NCI-H1694 (cell line): ENCODE results near the gene SIRPA.

ENCODE experiments used
- DNase-seq: peaks from one replicate; lab custom pipeline; 2025; lab: John Stamatoyannopoulos, UW

SIRPA gene

DNA sequence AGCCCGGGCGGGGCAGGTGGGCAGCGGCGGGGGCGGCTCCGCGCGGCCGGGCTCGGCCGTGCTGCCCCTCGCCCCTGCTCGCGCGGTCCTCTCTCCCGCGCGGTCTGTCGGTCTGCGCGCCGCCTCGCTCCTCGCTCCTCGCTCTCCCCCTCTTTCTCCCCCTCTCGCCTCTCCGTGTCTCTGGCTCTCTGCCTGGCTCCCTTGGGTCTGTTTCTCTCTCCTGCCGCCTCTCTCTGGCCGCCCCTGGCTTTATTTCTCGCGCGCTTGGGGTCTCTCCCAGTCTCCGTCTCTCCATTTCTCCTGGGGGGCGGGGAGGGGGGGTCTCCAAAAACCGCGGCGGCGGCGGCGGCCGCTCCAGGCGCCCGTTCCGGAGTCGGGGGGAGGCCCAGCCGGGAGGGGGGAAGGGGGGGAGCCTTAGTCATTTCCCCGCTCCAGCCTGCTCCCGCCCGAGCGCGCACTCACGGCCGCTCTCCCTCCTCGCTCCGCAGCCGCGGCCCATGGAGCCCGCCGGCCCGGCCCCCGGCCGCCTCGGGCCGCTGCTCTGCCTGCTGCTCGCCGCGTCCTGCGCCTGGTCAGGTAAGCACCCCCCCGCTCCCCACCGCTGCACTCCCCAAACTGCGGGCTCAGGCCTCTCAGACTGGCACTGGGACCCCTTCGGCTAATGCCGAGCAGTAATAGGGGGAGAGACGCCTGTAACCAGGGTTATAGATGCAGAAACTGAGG lies at the start of gene SIRPA:
Gene SIRPA, plus strand, starts transcription at position 457 of the 723 bp plus-strand sequence. Its CDS starts 41 bp downstream, at position 498.
- no peak for DNase-seq

DNA sequence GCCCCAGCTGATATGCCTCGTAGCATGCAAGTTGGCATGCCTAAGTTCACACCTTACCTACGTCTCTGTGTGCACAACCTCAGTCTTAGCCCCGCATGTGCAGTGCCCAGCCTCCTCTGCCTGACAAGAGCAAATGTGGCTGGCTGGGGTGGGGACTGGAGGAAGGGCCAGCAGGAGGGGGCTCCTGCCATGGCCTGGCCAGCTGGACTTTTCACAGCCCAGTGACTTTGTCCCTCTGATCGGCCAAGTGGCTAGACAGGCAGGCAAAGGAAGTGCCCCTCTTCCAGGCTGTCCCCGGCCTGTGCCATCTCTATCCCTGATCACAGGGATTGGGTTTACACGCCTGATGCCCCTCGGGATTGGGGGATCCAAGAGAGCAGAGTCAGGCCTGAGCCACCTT lies 49.5 kb upstream of the SIRPA start:
- DNase-seq, result no peak

DNA sequence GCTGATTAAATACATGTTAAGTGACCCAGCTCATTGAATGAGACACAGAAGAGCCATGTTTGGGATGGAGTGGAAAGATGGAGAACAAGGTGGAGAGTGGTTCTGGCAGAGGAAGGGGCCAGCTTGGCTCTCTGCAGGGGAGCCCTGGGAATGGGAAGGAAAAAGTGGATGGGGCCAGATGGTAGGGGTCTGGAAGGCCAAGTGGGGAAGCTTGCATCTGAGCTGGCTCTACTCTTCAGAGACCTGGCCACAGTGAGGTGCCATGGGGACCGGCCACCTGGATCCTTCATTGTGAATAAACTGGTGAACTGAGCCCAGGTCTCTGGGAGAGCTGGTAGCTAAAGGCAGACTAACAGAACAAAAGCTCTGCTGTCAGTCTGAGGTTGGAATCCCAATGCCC lies 48.9 kb upstream of the SIRPA start:
- DNase-seq, result no peak

DNA sequence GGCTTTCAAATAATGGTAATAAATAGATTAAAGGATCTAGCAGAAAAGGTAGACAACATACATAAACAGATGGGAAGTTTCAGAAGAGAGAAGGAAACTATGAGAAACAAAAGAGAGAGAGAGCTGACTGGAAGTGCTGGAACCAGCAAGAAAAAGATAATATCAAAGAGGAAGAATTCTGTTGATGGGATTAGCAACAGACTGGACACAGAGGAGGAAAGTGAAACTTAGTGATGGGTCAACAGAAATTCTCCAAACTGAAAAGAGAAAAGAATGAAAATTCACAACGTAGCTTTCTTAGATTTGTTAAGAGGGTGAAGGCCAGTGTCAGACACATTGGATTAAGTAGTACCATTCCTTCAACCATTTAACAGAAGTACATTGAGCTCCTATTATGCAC lies 48.3 kb upstream of the SIRPA start:
- no peak for DNase-seq

DNA sequence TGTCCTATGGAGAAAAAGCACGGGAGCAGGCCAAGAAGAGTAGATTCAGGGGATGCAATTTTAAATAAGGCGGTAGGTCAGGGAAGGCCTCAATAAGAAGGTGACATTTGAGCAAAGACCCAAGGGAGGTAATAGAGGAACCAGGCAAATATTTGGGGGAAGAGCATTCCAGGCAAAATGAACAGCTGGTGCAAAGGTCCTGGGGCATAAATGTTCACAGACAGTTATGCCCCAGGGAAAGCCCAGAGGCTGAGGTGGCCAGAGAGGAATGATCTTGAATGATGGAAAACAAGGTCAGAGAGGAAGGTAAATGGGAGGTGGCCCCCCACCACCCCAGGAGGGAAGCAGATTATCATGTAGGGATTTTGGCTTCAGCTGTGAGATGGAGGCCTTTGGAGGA lies 47.4 kb upstream of the SIRPA start:
- DNase-seq, result no peak

GRCh38 chr20:1848373-1848772 lies 46.8 kb upstream of the SIRPA start:
- DNase-seq, result no peak

DNA sequence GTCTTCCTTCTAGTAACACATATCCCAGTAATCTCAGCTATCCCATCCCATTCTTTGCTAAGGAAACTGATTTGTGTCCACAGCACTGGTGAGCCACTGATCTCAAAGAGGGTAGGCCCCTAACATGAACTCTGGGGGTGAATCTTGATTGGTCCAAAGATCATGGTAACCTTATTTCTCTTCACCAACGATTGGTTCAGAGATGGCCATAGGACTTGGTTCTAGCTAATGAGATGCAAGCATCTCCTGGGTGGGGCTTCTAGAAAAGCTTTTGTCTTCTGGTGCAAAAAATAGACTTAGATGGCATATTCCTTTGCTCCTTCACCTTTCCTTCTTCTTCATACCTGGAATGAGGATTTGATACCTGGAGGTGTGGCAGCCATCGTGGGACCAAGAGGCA lies 43.8 kb upstream of the SIRPA start:
- no peak for DNase-seq

DNA sequence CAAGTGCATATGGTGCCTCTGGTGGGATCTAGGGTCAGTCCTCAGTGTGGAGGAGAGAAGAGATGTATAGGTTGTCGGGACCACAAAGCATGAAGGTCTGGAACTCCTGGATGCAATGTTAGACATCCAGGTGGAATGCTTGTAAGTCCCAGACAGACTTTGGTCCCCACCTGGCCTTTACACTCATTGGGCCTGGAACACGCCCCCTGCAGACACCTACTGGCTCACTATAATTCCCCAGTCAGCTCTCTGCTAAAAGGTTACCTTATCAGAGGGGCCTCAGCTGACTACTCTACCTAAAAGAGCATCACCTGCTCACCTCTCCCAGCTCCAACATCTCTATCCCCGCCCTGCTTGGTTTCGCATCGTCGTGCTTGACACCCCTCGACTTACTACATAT lies 41.7 kb upstream of the SIRPA start:
- no peak for DNase-seq

- DNase-seq, result no peak
Measured at GRCh38 chr20:1854246-1854645, 41.0 kb upstream of the SIRPA start.

GRCh38 chr20:1855109-1855508 lies 40.1 kb upstream of the SIRPA start:
- no peak for DNase-seq

DNA sequence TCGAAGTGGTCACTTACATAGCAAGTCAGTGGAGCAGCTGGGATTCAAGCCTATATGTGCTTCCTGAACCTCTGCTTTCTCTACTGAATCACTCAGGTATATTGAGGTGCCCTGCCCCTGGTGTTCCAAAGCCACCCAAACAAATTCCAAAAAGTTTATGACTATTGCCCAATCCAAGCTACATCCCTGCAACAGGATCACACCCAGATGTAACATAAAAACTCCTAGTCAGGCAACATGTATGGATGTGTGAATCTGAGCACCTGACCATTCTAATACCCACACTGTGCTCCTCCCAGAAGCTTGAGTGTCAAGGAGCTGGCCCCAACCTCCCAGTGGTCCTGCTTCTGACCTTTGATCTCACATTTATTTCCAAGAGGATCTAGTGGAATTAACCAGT lies 39.5 kb upstream of the SIRPA start:
- no peak for DNase-seq

DNA sequence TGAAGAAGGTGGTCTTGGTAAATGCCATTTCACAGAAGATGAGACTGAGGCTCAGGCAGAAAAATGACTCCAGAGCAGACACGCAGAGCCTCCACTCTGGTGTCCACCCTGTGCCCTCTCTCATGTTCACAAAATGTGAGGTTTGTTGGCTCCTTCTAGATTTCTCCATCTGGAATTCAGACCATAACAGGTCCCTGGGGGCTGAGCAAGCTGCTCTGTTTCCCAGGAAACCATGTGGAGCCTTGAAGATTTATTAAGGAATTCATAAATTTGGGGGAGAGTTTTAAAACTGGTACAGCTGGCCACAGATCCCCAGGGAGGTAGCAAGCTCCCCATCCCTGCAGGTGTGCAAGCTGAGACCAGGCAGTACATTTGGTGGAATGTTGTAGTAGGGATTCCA lies 38.8 kb upstream of the SIRPA start:
- no peak for DNase-seq

DNA sequence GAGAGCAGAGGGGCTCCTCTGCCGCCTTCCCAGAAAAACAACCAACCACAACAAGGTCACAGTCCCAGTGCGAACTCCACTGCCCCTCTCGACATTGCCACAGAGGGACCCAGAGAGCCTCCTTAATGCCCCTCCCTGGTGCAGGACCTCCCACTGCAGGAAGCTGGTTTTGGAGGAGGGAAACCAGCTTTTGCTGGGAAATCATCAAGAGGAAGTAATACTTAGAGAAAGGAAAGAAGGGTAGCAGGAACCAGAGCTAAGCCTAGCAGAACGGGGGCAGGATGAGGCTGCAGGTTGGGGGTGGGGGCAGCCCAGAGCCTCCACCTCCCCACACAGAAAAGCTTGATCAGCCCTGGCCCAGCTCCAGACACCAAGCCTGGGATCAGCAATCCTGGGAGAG lies 37.7 kb upstream of the SIRPA start:
- DNase-seq, result no peak

DNA sequence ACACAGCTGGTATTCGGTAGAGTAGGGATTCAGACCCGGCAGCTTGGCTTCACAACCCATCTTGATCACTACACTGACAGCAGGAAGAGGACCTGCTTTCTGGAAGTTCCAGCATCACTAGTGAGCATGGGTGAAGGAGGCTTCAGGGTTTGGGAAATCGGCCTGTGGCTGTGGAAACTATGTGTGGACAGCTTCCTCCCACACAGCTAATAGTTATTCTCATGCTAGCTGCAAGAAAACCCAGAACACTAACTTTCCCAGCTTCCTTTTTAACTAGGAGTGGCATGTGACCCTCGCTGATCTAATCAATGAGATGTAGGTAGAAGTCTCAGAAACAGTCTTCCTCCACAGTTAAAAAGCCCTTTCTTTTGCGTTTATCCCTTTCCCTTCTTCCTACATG lies 36.3 kb upstream of the SIRPA start:
- no peak for DNase-seq

DNA sequence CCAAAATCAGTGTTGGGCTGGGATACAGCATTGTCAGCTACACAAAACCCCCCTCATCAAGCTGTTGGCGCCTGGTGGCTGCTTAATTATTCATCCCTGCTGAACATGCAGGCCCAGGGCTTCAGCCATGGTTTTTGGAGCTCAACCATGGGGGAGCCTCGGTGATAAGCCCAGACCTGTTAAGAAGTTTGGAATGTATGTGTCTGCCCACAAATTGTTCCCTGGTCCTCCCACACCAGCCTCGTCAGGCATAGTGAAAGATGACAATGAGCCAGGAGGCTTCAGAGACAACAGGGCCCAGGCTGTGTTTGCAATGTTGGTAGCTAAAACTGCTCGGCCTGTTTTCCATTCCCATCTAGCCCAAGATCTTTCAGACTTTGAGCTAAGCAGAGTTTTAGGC lies 34.8 kb upstream of the SIRPA start:
- no peak for DNase-seq

- DNase-seq, result no peak
Measured at GRCh38 chr20:1861347-1861976, 33.7 kb upstream of the SIRPA start.

- no peak for DNase-seq
Measured at GRCh38 chr20:1861996-1862662, 33.1 kb upstream of the SIRPA start.

DNA sequence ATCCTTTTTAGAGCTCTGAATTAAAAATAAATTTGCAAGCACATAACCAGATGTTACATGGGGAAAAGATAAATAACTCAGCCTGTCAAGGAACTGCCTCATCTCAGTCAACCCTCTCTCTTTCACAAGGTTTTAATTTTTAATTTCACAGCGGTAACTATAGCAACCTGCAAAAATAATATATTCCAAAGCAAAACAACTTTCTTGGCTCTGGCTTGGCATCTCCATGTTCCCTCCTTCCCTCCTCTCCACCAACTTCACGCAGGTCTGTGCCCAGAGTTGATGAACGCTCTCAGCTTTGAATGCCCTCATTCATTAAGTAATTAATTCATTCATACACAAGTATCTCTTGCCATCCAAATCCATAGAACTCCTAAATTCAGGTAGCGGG lies 32.5 kb upstream of the SIRPA start:
- no peak for DNase-seq

GRCh38 chr20:1863296-1863695 lies 31.9 kb upstream of the SIRPA start:
- DNase-seq, result no peak

GRCh38 chr20:1866834-1867233 lies 28.4 kb upstream of the SIRPA start:
- DNase-seq, result no peak

- DNase-seq, result no peak
Measured at GRCh38 chr20:1867495-1868260, 27.5 kb upstream of the SIRPA start.

DNA sequence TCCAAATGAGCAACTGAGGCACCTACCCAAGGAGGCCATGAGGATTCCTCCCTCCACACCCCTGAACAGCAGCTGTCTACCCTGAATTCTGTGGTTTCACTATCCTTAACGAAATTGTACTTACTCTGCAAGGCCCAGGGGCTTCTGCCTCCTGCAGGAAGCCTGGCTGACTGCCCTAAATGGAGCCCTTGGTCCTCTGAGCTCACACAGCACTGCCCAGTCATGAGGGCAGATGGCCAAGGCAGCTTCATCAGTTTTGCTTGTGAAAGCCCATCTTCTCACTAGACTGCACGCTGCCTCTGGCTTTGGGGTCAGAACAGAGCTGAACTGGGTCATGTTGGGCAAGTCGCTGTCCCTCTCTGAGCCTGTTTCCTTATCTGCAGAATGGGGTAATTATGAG lies 26.4 kb upstream of the SIRPA start:
- DNase-seq, result no peak

DNA sequence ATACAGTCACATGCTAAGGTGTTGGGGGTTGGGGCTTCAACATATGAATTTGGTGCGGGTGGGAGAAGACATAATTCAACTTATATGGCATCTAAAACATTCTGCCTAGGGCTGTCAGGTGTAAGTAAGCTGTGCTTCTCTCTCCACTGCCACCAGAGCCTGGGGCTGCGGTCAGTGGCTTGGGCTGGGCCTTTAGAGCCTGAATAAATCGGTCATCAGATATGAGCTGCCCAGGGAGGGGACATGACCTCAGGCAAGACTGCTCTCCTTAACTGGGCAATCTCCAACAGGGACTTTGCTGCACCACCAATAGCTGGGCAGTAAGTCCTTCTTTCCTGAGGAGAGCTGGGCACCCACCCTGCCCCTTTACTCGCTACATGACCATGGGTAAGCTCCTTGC lies 24.9 kb upstream of the SIRPA start:
- no peak for DNase-seq
